ENCODE results near the gene AP2A2. TPM values are rescaled to one million over a fixed set of nuclear protein-coding genes. Genes with fewer than 3 reads are reported as not detected.
A peak's percentile ranks its signal among the peaks of the same experiment; 100 is the strongest.

The AP2A2 gene
- total and polyA plus RNA-seq, 8 donors, result 15.0 to 350 (median 39.9) TPM

DNA sequence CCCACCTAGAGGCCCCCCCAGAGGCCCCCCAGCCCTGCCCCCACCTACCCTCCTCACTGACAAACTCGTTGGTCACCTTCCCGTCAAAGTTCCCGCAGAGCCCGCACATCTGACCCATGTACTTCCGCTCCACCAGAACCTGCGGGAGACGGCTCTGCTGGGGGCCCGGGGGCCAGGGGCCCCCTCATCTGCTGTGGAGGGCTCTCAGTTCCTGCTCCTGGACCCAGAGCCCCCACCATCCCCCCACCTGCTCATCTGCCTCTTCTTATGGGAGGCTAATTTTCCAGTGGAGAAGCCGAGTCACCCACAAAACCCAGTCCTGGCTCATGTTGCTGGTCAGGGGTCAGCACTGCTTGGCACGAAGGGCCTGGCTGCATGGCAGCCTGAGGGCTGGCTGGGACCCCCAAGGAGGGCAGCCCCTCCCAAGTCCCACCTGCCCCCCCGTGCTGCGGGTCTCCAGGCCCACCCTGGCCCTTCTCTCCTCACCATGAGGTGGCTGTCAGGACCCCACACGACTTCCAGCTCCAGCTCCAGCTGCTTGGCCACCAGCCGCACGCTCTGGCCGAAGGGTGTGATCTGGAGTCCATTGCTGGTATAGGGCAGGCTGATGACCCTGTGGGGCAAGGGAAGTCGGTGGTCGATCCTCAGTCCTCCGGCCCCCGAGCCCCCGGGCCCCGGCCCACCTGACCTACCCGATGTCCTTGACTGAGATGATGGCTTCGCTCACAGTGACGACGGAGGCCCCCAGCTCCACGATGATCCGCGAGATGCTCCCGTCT lies 105.6 kb downstream of the AP2A2 start:
- Histone ChIP-seq H3K27ac (no peak overlapping the region), H3K27me3 (peaks cover 0 to 87% (median 14%) of the 10 kb centered on the region in 3 donors), H3K36me3 (peaks cover 0 to 5% (median 0%) of the 10 kb centered on the region in 4 donors), H3K4me3 (no peak overlapping the region), H3K9me3 (no peaks in the 10 kb centered on the region), H3K4me1 (peaks cover 0 to 26% (median 15%) of the 10 kb centered on the region in 4 donors)
- no peak for DNase-seq
- TF ChIP-seq POLR2A (IDR thresholded peaks at IDR 0.05), result no peak
- TF ChIP-seq POLR2AphosphoS5 (IDR thresholded peaks at IDR 0.05), result peak in 1 of 3 donors; percentile 52
- no peak for TF ChIP-seq EP300 (IDR thresholded peaks at IDR 0.05)
- intact Hi-C loops (cut with DNase I; ENCODE audit: low total_unique reads), result no loop called here
- whole genome bisulfite sequencing, 5 donors, result 39 to 70% (median 57%) methylated on average over 11 to 30 of the region's 30 CpGs

GRCh38 chr11:1032310-1032891 lies 106.7 kb downstream of the AP2A2 start:
- H3K27ac ChIP-seq, result no peak overlapping the region
- no peaks in the 10 kb centered on the region for H3K36me3 ChIP-seq
- TF ChIP-seq POLR2AphosphoS5 (IDR thresholded peaks at IDR 0.05) (peak in 1 of 3 donors; percentile 36), EP300 (IDR thresholded peaks at IDR 0.05) (no peak)
- 53 to 85% (median 74%) methylated on average over 9 to 12 of the region's 12 CpGs for WGBS, 5 donors
- peaks cover 0 to 87% (median 25%) of the 10 kb centered on the region in 3 donors for H3K27me3 ChIP-seq
- no peak for DNase-seq
- peaks cover 0 to 37% (median 24%) of the 10 kb centered on the region in 4 donors for H3K4me1 ChIP-seq
- H3K9me3 ChIP-seq, result no peaks in the 10 kb centered on the region
- intact Hi-C loops (cut with DNase I; ENCODE audit: low total_unique reads), result no loop called here
- H3K4me3 ChIP-seq, result no peak overlapping the region

GRCh38 chr11:1033016-1033798 lies 107.5 kb downstream of the AP2A2 start:
- TF ChIP-seq, protein P1, sequence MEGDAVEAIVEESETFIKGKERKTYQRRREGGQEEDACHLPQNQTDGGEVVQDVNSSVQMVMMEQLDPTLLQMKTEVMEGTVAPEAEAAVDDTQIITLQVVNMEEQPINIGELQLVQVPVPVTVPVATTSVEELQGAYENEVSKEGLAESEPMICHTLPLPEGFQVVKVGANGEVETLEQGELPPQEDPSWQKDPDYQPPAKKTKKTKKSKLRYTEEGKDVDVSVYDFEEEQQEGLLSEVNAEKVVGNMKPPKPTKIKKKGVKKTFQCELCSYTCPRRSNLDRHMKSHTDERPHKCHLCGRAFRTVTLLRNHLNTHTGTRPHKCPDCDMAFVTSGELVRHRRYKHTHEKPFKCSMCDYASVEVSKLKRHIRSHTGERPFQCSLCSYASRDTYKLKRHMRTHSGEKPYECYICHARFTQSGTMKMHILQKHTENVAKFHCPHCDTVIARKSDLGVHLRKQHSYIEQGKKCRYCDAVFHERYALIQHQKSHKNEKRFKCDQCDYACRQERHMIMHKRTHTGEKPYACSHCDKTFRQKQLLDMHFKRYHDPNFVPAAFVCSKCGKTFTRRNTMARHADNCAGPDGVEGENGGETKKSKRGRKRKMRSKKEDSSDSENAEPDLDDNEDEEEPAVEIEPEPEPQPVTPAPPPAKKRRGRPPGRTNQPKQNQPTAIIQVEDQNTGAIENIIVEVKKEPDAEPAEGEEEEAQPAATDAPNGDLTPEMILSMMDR (IDR thresholded peaks at IDR 0.05), result no peak
- TF ChIP-seq POLR2A (IDR thresholded peaks at IDR 0.05) (no peak), POLR2AphosphoS5 (IDR thresholded peaks at IDR 0.05) (peak in 1 of 3 donors; percentile 12), EP300 (IDR thresholded peaks at IDR 0.05) (no peak)
- Histone ChIP-seq H3K27me3 (peaks cover 0 to 87% (median 32%) of the 10 kb centered on the region in 3 donors), H3K27ac (no peak overlapping the region), H3K9me3 (no peaks in the 10 kb centered on the region), H3K4me3 (no peak overlapping the region), H3K4me1 (peaks cover 0 to 37% (median 24%) of the 10 kb centered on the region in 4 donors), H3K36me3 (no peaks in the 10 kb centered on the region)
- intact Hi-C loops (cut with DNase I; ENCODE audit: low total_unique reads), result no loop called here
- DNase-seq, result no peak
- 31 to 69% (median 52%) methylated on average over 26 to 38 of the region's 38 CpGs for WGBS, 5 donors

GRCh38 chr11:1034001-1034400 lies 108.3 kb downstream of the AP2A2 start:
- Histone ChIP-seq H3K4me3 (peak overlapping the region in 1 of 4 donors; percentile 41), H3K27ac (no peak overlapping the region), H3K27me3 (peaks cover 0 to 84% (median 32%) of the 10 kb centered on the region in 3 donors), H3K9me3 (no peaks in the 10 kb centered on the region), H3K4me1 (peaks cover 0 to 37% (median 24%) of the 10 kb centered on the region in 4 donors), H3K36me3 (no peaks in the 10 kb centered on the region)
- intact Hi-C loops (cut with DNase I; ENCODE audit: low total_unique reads), result no loop called here
- WGBS, 5 donors, result 38 to 58% (median 55%) methylated on average over 8 of the region's 8 CpGs
- no peak for DNase-seq
- TF ChIP-seq POLR2AphosphoS5 (IDR thresholded peaks at IDR 0.05), result peak in 1 of 3 donors; percentile 37
- TF ChIP-seq, protein P1 (IDR thresholded peaks at IDR 0.05), result no peak

Data from stomach (tissue), 9 donors.